ENCODE data around the gene CELA2A. TPM values are rescaled to one million over a fixed set of nuclear protein-coding genes. Genes with fewer than 3 reads are reported as not detected.

The CELA2A gene
- total RNA-seq: not detected

DNA sequence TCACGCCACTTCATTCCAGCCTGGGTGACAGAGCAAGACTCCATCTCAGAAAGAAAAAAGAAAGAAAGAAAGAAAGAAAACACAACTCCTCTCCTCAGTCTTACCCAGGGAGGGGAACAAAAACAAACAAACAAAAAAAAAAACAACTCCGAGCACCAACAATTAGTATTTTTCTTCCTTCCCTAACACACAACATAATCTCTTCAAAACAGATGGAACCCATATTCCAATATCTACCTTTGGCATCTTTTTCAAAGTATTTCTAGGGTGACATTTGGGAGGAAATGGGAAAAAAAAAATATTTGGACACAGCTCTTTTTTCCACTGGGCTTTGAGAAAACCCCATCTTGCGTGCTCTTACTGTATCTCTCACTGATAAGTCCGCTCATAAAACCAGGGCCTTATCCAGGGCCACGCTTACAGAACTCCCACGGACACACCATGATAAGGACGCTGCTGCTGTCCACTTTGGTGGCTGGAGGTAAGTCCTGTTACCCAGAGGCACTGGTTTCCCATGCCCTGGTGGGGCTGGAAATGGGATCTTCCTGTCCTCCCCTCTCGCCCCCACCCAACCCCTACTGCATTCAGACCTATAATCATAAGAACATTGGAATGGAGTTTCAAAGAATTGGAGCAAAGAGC lies at the start of gene CELA2A:
TSS of gene CELA2A (plus strand) at position 420 of the 642 bp plus-strand sequence. CDS start at position 442, 22 bp downstream.
- Histone ChIP-seq H3K9me3 (no peaks in the 10 kb centered on the region), H3K36me3 (no peaks in the 10 kb centered on the region), H3K4me1 (peaks cover 0 to 12% (median 8%) of the 10 kb centered on the region in 3 donors), H3K27me3 (peaks cover 0 to 11% (median 0%) of the 10 kb centered on the region in 4 donors), H3K27ac (no peak within 1 kb of the TSS), H3K4me3 (no peak within 1 kb of the TSS)
- WGBS, 2 donors: 83 to 92% methylated on average over 7 to 8 of the region's 8 CpGs
- DNase-seq: no peak
- intact Hi-C loops (cut with DNase I): no loop called here
- TF ChIP-seq, protein P1, sequence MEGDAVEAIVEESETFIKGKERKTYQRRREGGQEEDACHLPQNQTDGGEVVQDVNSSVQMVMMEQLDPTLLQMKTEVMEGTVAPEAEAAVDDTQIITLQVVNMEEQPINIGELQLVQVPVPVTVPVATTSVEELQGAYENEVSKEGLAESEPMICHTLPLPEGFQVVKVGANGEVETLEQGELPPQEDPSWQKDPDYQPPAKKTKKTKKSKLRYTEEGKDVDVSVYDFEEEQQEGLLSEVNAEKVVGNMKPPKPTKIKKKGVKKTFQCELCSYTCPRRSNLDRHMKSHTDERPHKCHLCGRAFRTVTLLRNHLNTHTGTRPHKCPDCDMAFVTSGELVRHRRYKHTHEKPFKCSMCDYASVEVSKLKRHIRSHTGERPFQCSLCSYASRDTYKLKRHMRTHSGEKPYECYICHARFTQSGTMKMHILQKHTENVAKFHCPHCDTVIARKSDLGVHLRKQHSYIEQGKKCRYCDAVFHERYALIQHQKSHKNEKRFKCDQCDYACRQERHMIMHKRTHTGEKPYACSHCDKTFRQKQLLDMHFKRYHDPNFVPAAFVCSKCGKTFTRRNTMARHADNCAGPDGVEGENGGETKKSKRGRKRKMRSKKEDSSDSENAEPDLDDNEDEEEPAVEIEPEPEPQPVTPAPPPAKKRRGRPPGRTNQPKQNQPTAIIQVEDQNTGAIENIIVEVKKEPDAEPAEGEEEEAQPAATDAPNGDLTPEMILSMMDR (IDR thresholded peaks at IDR 0.05): no peak
- no peak for TF ChIP-seq POLR2A (IDR thresholded peaks at IDR 0.05)

DNA sequence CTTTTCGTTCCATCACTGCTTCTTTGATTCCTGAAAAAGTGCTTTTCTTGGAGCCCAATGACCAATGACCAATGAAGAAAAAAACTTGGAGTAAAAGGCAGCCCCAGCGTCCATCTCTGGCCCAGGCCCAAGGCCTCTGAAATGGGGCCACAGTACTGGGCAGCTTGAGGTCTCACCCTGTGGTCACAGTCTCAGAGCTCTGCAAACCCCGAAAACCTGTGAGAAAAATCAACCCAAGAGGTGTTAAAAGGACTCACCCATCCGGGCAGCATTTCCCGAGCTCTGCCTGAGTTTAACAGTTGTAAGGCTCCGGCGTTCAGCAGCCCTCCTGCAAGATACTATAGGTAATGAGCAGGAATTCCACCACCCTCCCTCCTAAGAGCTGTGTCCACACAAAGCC lies 49.0 kb upstream of the CELA2A start:
- Histone ChIP-seq H3K4me1 (peaks cover 11 to 46% (median 40%) of the 10 kb centered on the region in 3 donors), H3K27ac (peak overlapping the region in 3 of 4 donors; percentile 38 to 55 (median 55)), H3K4me3 (no peak overlapping the region), H3K36me3 (no peaks in the 10 kb centered on the region), H3K27me3 (no peaks in the 10 kb centered on the region), H3K9me3 (no peaks in the 10 kb centered on the region)
- WGBS, 2 donors: 35 to 70% methylated on average over 2 to 7 of the region's 7 CpGs
- no peak for DNase-seq
- intact Hi-C loops (cut with DNase I): no loop called here
- TF ChIP-seq, protein P1 (IDR thresholded peaks at IDR 0.05): no peak
- TF ChIP-seq POLR2A (IDR thresholded peaks at IDR 0.05): no peak

DNA sequence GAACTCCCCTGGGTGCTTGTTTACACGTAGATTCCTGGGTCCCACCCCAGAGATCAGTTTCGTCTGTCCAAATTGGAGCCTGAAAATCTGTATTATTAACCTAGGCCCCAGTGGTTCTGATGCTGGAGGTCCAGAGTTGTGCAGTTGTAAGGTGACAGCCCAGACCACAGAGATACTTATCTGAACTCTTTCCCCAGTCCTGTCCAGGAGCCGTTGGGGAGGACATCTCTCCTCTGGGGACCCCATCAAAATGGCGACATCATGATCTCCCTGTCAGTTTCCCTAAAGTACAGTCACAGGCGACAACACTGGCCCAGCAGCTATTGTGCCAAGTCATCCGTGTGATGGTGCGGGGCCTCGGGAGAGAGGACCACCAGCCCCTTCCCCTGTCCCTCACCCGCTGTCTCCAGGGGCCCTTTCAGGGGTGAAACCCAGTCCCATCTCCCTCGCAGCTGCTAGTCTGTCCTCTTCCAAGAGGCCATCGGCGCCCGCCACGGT lies 47.6 kb upstream of the CELA2A start:
- Histone ChIP-seq H3K9me3 (no peaks in the 10 kb centered on the region), H3K4me3 (peak overlapping the region; percentile 68 to 99 (median 88)), H3K4me1 (peaks cover 11 to 59% (median 48%) of the 10 kb centered on the region in 3 donors), H3K27me3 (no peaks in the 10 kb centered on the region), H3K27ac (peak overlapping the region in 3 of 4 donors; percentile 80 to 90 (median 87)), H3K36me3 (peaks cover 0 to 4% (median 0%) of the 10 kb centered on the region in 3 donors)
- WGBS, 2 donors: 30 to 57% methylated on average over 3 to 13 of the region's 14 CpGs
- intact Hi-C loops (cut with DNase I): no loop called here
- no peak for DNase-seq
- TF ChIP-seq, protein P1 (IDR thresholded peaks at IDR 0.05): no peak
- TF ChIP-seq POLR2A (IDR thresholded peaks at IDR 0.05): no peak

DNA sequence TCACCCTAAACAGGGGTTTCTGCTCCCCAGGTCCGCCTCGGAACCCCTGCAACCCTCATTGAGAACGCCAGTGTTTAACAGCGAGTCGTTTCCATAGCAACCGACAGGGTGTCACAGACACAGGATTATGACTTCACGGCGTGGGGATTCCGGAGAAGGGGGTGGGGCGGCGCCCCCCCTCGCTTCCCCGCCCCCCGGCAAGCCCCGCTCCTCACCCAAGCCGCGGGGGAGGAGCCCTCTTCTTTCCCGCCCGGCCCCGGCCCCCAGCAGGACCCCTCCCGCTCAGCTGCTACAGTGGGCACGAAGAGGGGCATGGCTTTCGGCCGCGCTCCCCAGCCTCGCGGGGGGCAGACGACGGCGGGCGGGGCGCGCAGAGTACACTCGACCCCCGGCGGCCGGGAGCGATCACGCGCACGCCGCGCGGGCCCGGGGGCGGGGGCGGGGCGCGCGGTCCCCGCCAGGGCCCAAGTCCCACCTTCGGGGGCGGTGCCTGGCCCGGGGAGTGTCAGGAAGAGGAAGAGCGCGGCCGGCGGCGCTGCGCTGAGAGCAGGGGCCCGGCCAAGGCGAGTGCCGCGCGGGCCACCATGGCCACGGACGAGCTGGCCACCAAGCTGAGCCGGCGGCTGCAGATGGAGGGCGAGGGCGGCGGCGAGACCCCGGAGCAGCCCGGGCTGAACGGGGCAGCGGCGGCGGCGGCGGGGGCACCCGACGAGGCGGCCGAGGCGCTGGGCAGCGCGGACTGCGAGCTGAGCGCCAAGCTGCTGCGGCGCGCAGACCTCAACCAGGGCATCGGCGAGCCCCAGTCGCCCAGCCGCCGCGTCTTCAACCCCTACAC lies 46.9 kb upstream of the CELA2A start, which contains the start of gene EFHD2:
TSS of gene EFHD2 (plus strand) at position 501 of the 835 bp plus-strand sequence. CDS start at position 585, 84 bp downstream.
- Histone ChIP-seq H3K27ac (peak within 1 kb of the TSS; percentile 80 to 94 (median 88)), H3K4me3 (peak within 1 kb of the TSS; percentile 68 to 99 (median 88)), H3K36me3 (peaks cover 0 to 11% (median 0%) of the 10 kb centered on the region in 3 donors), H3K4me1 (peaks cover 11 to 66% (median 54%) of the 10 kb centered on the region in 3 donors), H3K9me3 (no peaks in the 10 kb centered on the region), H3K27me3 (no peaks in the 10 kb centered on the region)
- no peak for DNase-seq
- TF ChIP-seq, protein P1 (IDR thresholded peaks at IDR 0.05): peak in 1 of 6 experiments; percentile 9
- TF ChIP-seq POLR2A (IDR thresholded peaks at IDR 0.05): peak in 3 of 4 donors; percentile 83 to 96 (median 93)
- 0% methylated on average over 7 to 9 of the region's 99 CpGs for WGBS, 2 donors
- intact Hi-C loops (cut with DNase I): no loop called here

Measured in esophagus squamous epithelium (tissue), 5 donors.